Activated T-cell treated with anti-CD3 and anti-CD28 coated beads, Interleukin-2, amount 50 U/mL, for 24 hours (primary cell): ENCODE measurements around the gene ANXA5.

Source experiments
- DNase-seq: peaks from one replicate; pipeline ENCODE4 v3.0.0-alpha.2; 2020
- H3K27ac Mint-ChIP-seq: 2 replicates; pipeline ENCODE4 v1.8.0; 2020; ENCODE audit warnings: mild to moderate bottlenecking, mixed read lengths
- H3K27me3 Mint-ChIP-seq: 2 replicates; pipeline ENCODE4 v1.8.0; 2020; ENCODE audit warnings: mixed read lengths
- H3K36me3 Mint-ChIP-seq: 2 replicates; pipeline ENCODE4 v1.8.0; 2020; ENCODE audit warnings: low read depth, mixed read lengths
- H3K4me1 Mint-ChIP-seq: 2 replicates; pipeline ENCODE4 v1.8.0; 2020; ENCODE audit warnings: low read depth, mixed read lengths
- H3K4me3 Mint-ChIP-seq: 2 replicates; pipeline ENCODE4 v1.8.0; 2020; ENCODE audit warnings: mild to moderate bottlenecking, moderate library complexity, mixed read lengths
- H3K9me3 Mint-ChIP-seq: 2 replicates; pipeline ENCODE4 v1.8.0; 2020; ENCODE audit warnings: mixed read lengths

Gene ANXA5

DNA sequence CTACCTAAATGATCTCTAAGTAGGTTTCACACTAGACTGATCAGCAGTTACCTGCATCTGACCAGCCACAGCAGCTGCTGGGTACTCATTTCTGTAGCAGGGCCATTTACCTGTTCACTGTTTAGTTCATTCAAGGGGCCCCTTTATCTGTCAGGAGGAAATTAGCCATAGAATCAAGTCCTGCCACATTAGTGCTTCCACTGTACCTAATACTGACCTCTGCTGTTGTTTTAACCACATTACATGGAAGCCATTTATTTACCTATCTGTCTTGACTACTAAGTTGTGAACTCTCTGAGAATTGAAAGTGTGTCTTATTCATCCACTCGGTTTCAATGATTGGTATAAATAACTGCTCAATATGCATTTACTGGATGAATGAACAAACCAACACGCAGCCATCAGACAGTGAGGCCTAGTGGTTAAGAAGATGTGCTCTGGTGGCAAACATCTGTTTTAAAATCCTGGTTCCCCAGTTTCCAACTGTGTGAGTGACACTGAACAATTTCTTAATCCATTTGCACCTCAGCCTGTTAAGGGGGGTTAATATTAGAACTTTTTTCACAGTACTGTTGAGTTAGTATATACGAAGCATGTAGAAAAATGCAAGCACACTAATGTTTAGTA, 30.0 kb upstream of the ANXA5 start:
- Mint-ChIP-seq H3K9me3 (no peaks in the 10 kb centered on the region), H3K27me3 (peaks cover 10% of the 10 kb centered on the region), H3K27ac (no peak overlapping the region), H3K4me1 (peaks cover 10% of the 10 kb centered on the region), H3K4me3 (no peak overlapping the region), H3K36me3 (no peaks in the 10 kb centered on the region)
- DNase-seq, result no peak

- peaks cover 10% of the 10 kb centered on the region for H3K4me1 Mint-ChIP-seq
- no peak overlapping the region for H3K4me3 Mint-ChIP-seq
- peaks cover 4% of the 10 kb centered on the region for H3K27me3 Mint-ChIP-seq
- no peak for DNase-seq
- H3K27ac Mint-ChIP-seq, result no peak overlapping the region
- H3K9me3 Mint-ChIP-seq, result no peaks in the 10 kb centered on the region
- H3K36me3 Mint-ChIP-seq, result no peaks in the 10 kb centered on the region
Measured at GRCh38 chr4:121724671-121725070, 27.9 kb upstream of the ANXA5 start.

DNA sequence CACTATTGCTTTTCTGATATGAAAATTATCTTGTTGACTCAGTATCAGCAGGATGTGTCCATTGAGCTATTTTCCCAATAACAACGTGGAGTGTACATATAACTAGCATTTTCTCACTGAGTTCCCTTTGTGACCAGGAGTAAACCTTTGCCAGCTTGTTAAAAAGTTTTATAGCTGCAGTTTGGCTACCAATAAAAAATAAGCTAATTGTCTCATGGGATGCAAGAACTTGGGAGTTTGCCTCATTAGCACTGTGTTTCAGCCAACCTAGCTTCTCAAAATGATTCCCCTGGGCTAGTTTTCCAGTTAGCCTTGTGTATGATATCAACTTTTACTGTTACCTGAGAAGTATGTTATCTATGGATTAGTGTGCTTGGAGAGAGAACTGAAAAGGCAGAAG, 24.9 kb upstream of the ANXA5 start:
- H3K4me3 Mint-ChIP-seq, result no peak overlapping the region
- no peaks in the 10 kb centered on the region for H3K9me3 Mint-ChIP-seq
- H3K4me1 Mint-ChIP-seq, result peaks cover 3% of the 10 kb centered on the region
- no peak overlapping the region for H3K27ac Mint-ChIP-seq
- no peaks in the 10 kb centered on the region for H3K36me3 Mint-ChIP-seq
- no peak for DNase-seq
- H3K27me3 Mint-ChIP-seq, result peaks cover 16% of the 10 kb centered on the region

GRCh38 chr4:121720109-121720508, 23.3 kb upstream of the ANXA5 start:
- Mint-ChIP-seq H3K9me3 (no peaks in the 10 kb centered on the region), H3K4me3 (no peak overlapping the region), H3K27ac (no peak overlapping the region), H3K36me3 (no peaks in the 10 kb centered on the region), H3K4me1 (no peaks in the 10 kb centered on the region), H3K27me3 (peaks cover 28% of the 10 kb centered on the region)
- DNase-seq, result no peak

DNA sequence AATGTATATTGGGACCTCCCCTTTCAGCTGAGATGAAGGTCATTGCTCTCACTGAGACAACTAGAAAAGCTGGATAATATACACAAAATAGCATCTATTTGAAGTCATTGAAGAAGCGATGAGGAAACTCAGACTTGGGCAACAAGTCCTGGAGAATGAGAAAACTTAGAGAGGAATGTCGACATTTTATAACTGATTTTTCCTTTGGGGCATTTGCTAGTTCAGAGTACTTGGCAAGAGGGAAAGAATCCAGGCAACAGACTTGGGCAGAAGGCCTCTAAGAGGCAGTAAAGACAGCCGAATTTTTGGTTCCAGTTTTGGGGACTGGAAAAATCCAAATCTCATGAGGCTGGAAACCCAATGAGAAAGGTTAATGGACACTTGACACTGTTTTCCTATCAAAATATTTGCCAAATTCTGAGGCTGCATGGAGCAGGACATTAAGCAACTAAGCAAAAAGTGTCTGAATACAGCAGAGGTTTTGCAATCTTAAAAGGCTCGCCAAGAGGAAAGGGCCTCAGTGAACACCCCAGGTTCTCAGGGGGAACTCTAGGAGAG, 21.0 kb upstream of the ANXA5 start:
- no peaks in the 10 kb centered on the region for H3K36me3 Mint-ChIP-seq

DNA sequence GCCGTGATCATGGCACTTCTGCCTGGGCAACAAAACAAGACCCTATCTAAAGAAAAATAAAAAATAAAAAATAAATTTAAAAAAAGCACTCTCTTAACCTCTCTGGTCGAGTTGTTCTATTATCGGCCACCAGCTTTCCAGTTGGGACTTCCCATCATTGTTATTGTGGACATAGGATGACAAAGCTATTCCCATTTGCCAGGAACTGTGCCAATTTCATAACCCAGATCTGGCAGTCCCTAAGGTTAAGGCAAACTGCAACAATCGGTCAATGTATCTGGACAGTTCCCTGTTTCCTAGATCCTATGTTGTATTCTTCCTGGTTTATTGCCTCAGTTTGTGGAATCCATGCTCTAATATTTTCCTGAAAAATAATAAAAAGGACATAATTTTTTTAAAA, 17.8 kb upstream of the ANXA5 start:
- H3K27me3 Mint-ChIP-seq, result peaks cover 63% of the 10 kb centered on the region
- no peak overlapping the region for H3K4me3 Mint-ChIP-seq
- H3K4me1 Mint-ChIP-seq, result peaks cover 20% of the 10 kb centered on the region

More for the DNA sequence above, 21.0 kb upstream of the ANXA5 start:
- H3K27ac Mint-ChIP-seq, result no peak overlapping the region
- no peaks in the 10 kb centered on the region for H3K4me1 Mint-ChIP-seq
- no peak for DNase-seq
- H3K27me3 Mint-ChIP-seq, result peaks cover 43% of the 10 kb centered on the region
- H3K4me3 Mint-ChIP-seq, result no peak overlapping the region
- no peaks in the 10 kb centered on the region for H3K9me3 Mint-ChIP-seq

GRCh38 chr4:121712783-121713182, 16.0 kb upstream of the ANXA5 start:
- Mint-ChIP-seq H3K4me1 (peaks cover 33% of the 10 kb centered on the region), H3K9me3 (no peaks in the 10 kb centered on the region), H3K27ac (no peak overlapping the region), H3K27me3 (peaks cover 72% of the 10 kb centered on the region), H3K36me3 (no peaks in the 10 kb centered on the region), H3K4me3 (no peak overlapping the region)
- no peak for DNase-seq

More for the DNA sequence above, 17.8 kb upstream of the ANXA5 start:
- H3K27ac Mint-ChIP-seq, result no peak overlapping the region
- no peak for DNase-seq
- no peaks in the 10 kb centered on the region for H3K9me3 Mint-ChIP-seq
- no peaks in the 10 kb centered on the region for H3K36me3 Mint-ChIP-seq

DNA sequence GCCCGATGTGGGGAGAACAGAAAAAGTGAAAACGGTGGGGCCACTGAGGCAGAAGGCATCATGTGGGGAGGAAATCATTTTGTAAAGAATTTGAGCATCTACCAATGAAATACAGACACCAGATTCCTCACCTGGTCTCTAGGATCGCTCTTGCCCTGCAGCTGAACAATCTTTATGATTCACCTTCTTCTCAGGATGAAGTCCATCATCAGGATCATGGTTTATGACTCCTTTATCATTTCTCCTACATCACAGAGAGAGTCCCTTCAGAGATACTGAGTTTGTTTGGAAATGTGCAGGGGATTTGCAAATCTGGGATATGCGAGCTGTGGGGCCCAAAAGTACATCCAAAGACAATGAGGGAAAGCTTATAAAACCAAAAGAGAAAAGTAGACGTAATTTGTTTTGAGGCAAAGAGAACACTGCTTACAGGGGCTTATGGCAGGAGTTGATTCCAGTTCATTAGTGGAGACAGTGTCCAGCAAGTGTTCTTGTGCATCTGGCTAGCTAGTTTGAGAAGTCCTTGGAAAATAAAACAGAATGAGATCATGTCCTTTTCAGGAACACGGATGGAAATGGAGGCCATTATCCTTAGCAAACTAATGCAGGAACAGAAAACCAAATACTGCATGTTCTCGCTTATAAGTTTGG, 15.3 kb upstream of the ANXA5 start:
- Mint-ChIP-seq H3K27me3 (peaks cover 69% of the 10 kb centered on the region), H3K36me3 (no peaks in the 10 kb centered on the region), H3K4me3 (no peak overlapping the region), H3K9me3 (no peaks in the 10 kb centered on the region), H3K27ac (no peak overlapping the region), H3K4me1 (peaks cover 39% of the 10 kb centered on the region)
- DNase-seq, result no peak

DNA sequence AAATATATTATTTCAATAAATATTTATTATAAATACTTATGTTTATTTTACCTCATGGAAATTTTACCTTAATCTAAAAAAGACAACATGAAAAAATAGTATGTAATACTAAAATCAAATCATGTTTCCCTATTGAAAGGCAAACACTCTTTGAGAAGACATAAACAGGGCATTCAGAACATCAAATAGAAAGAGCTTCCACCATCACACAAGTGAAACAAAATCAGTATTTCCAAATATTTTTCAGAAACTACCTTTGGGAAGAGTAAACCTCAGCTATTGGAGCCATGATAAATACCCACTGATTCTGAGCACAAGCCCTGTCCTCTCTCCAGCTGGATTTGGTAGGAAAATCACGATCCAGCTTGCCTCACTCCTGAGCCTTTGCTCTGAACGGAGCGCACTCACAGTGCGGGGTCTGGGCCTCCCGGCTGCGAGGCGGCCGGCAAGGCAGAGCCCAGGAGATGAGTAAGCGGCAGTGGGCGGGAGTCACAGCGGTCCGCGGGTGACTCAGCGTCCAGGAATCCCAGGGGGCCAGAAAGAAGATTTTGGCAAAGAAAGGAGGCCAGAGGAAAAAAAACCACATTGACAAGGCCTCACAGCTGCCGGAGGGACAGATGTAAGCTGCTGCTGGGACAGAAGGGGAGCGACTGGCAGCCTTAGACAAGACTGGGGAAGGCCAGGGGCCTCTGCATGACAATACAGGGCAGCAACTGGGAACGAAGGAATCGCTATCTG, 14.7 kb upstream of the ANXA5 start:
- DNase-seq, result peak; percentile 48
- Mint-ChIP-seq H3K36me3 (no peaks in the 10 kb centered on the region), H3K4me1 (peaks cover 46% of the 10 kb centered on the region), H3K4me3 (peak overlapping the region; percentile 44), H3K27ac (peak overlapping the region; percentile 0), H3K9me3 (peaks cover 2% of the 10 kb centered on the region), H3K27me3 (peaks cover 66% of the 10 kb centered on the region)

- Mint-ChIP-seq H3K4me1 (peaks cover 52% of the 10 kb centered on the region), H3K27me3 (peaks cover 58% of the 10 kb centered on the region), H3K4me3 (no peak overlapping the region), H3K36me3 (no peaks in the 10 kb centered on the region), H3K9me3 (peaks cover 2% of the 10 kb centered on the region), H3K27ac (no peak overlapping the region)
- DNase-seq, result no peak
Measured at GRCh38 chr4:121709766-121710405, 13.1 kb upstream of the ANXA5 start.

GRCh38 chr4:121707344-121707743, 10.6 kb upstream of the ANXA5 start:
- Mint-ChIP-seq H3K27me3 (peaks cover 44% of the 10 kb centered on the region), H3K36me3 (no peaks in the 10 kb centered on the region), H3K4me3 (peak overlapping the region; percentile 7), H3K27ac (peak overlapping the region; percentile 84), H3K4me1 (peaks cover 52% of the 10 kb centered on the region), H3K9me3 (peaks cover 2% of the 10 kb centered on the region)
- DNase-seq, result no peak

DNA sequence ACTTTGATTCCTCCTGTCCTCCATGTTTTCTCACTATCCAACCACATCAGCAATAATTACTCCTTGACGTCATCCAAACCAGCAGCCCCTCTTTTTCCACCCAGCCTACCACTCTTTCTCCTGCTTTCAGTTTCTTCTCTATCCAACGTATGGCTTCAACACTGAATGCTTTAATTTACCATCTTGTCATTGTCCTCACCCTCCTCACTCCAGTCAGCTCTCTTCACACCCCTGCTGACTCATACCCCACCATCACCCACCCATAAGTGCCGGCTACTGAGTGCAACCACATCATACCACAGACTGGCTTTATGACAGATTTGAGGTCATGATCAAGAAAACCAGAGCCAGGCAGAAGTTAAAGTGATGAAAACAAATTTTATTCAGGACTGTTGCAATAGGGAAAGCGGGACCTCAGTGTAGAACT, 9.8 kb upstream of the ANXA5 start:
- DNase-seq, result peak; percentile 55
- H3K4me3 Mint-ChIP-seq, result peak overlapping the region; percentile 7
- peaks cover 47% of the 10 kb centered on the region for H3K4me1 Mint-ChIP-seq
- H3K9me3 Mint-ChIP-seq, result peaks cover 2% of the 10 kb centered on the region
- peaks cover 42% of the 10 kb centered on the region for H3K27me3 Mint-ChIP-seq
- no peaks in the 10 kb centered on the region for H3K36me3 Mint-ChIP-seq
- peak overlapping the region; percentile 84 for H3K27ac Mint-ChIP-seq

- H3K27me3 Mint-ChIP-seq, result peaks cover 44% of the 10 kb centered on the region
- peaks cover 46% of the 10 kb centered on the region for H3K4me1 Mint-ChIP-seq
- H3K9me3 Mint-ChIP-seq, result peaks cover 2% of the 10 kb centered on the region
- no peak for DNase-seq
- H3K27ac Mint-ChIP-seq, result no peak overlapping the region
- no peaks in the 10 kb centered on the region for H3K36me3 Mint-ChIP-seq
- H3K4me3 Mint-ChIP-seq, result no peak overlapping the region
Measured at GRCh38 chr4:121705521-121705920, 8.7 kb upstream of the ANXA5 start.

- Mint-ChIP-seq H3K4me3 (no peak overlapping the region), H3K27ac (no peak overlapping the region), H3K4me1 (peaks cover 25% of the 10 kb centered on the region), H3K9me3 (peaks cover 2% of the 10 kb centered on the region), H3K27me3 (peaks cover 51% of the 10 kb centered on the region), H3K36me3 (no peaks in the 10 kb centered on the region)
- no peak for DNase-seq
Measured at GRCh38 chr4:121702136-121702535, 5.4 kb upstream of the ANXA5 start.
